ENCODE results near the gene TNFRSF17.
"Not testable (repeated sequence)": the region's sequence is repeated elsewhere in the genome, so short reads cannot be mapped to it uniquely, and the experiment has no call there.

Gene TNFRSF17

GRCh38 chr16:11970292-11970691, 5.3 kb downstream of the TNFRSF17 start:
- DNase-seq (ENCODE audit: low spot score): not testable (repeated sequence)

GRCh38 chr16:11972128-11972527, 7.1 kb downstream of the TNFRSF17 start:
- no peak for DNase-seq (ENCODE audit: low spot score)

GRCh38 chr16:11973070-11973469, 8.1 kb downstream of the TNFRSF17 start:
- DNase-seq (ENCODE audit: low spot score): no peak

- no peak for DNase-seq (ENCODE audit: low spot score)
Measured at GRCh38 chr16:11976850-11977375, 11.9 kb downstream of the TNFRSF17 start.

GRCh38 chr16:11977376-11978041, 12.5 kb downstream of the TNFRSF17 start:
- peak; percentile 29 for DNase-seq (ENCODE audit: low spot score)

- no peak for DNase-seq (ENCODE audit: low spot score)
Measured at GRCh38 chr16:11978080-11978479, 13.1 kb downstream of the TNFRSF17 start.

GRCh38 chr16:11979013-11979672, 14.1 kb downstream of the TNFRSF17 start:
- no peak for DNase-seq (ENCODE audit: low spot score)

- no peak for DNase-seq (ENCODE audit: low spot score)
Measured at GRCh38 chr16:11980136-11980844, 15.3 kb downstream of the TNFRSF17 start.

- DNase-seq (ENCODE audit: low spot score): no peak
Measured at GRCh38 chr16:11985250-11985649, 20.2 kb downstream of the TNFRSF17 start.

- DNase-seq (ENCODE audit: low spot score): no peak
Measured at GRCh38 chr16:11986521-11987057, 21.6 kb downstream of the TNFRSF17 start.

GRCh38 chr16:11988258-11988978, 23.4 kb downstream of the TNFRSF17 start:
- no peak for DNase-seq (ENCODE audit: low spot score)

- no peak for DNase-seq (ENCODE audit: low spot score)
Measured at GRCh38 chr16:11990702-11991390, 25.8 kb downstream of the TNFRSF17 start.

- no peak for DNase-seq (ENCODE audit: low spot score)
Measured at GRCh38 chr16:11992008-11992584, 27.1 kb downstream of the TNFRSF17 start.

- DNase-seq (ENCODE audit: low spot score): no peak
Measured at GRCh38 chr16:11992586-11993524, 27.8 kb downstream of the TNFRSF17 start.

- DNase-seq (ENCODE audit: low spot score): no peak
Measured at GRCh38 chr16:11994143-11995119, 29.4 kb downstream of the TNFRSF17 start.

GRCh38 chr16:11996433-11997330, 31.7 kb downstream of the TNFRSF17 start:
- DNase-seq (ENCODE audit: low spot score): no peak

- DNase-seq (ENCODE audit: low spot score): no peak
Measured at GRCh38 chr16:12000032-12000431, 35.0 kb downstream of the TNFRSF17 start.
